SK-N-SH (cell line): ENCODE results near the gene SPATA13. TPM values are rescaled to one million over a fixed set of nuclear protein-coding genes. Genes with fewer than 3 reads are reported as not detected.

Experiments
- CTCF ChIA-PET: fragments of 300-600, 350-600 bp; formaldehyde crosslinking; extraction: SDS; loops from one replicate; lab custom pipeline; 2021; lab: Yijun Ruan, JAX
- POLR2A ChIA-PET: fragments of 350-600 bp; sonication (Branson Sonifier 250); formaldehyde crosslinking; extraction: SDS; loops from one replicate; lab custom pipeline; 2020; ENCODE audit warnings: antibody characterized with exemption, inconsistent platforms; lab: Yijun Ruan, JAX
- DNase-seq: peaks from one replicate; pipeline ENCODE4 v3.0.0; 2012
- H2AFZ ChIP-seq: fragments of 200-600 bp; sonication (generic); 2 replicates; pipeline ENCODE4 v1.8.1; 2016; ENCODE audit warnings: antibody characterized with exemption, mild to moderate bottlenecking, low read depth
- H3F3A ChIP-seq: fragments of 200-600 bp; sonication (generic); replicated peaks from 2 replicates; pipeline ENCODE3; 2016; ENCODE audit warnings: antibody characterized with exemption, mild to moderate bottlenecking; ENCODE audit not compliant: insufficient read depth
- H3K27ac ChIP-seq, 2 experiments: fragments of 200-500 bp in 1 of 2; fragments of 200-600 bp in 1 of 2; sonication (Bioruptor generic) in 1 of 2; sonication (generic), shearing (Covaris generic) in 1 of 2; 2 replicates each; pipeline versions ENCODE4 v1.5.1 to v1.6.1; 2014 to 2016; ENCODE audit warnings: low read depth in 2 of 2, inconsistent platforms in 1 of 2, low read length in 1 of 2, mild to moderate bottlenecking in 1 of 2, mixed read lengths in 1 of 2
- H3K27me3 ChIP-seq: fragments of 200-600 bp; sonication (generic), shearing (Covaris generic); 2 replicates; pipeline ENCODE4 v1.6.1; 2016; ENCODE audit warnings: mixed run types; ENCODE audit not compliant: insufficient read depth
- H3K36me3 ChIP-seq, 2 experiments: fragments of 200-500 bp in 1 of 2; fragments of 200-600 bp in 1 of 2; sonication (Bioruptor generic) in 1 of 2; sonication (generic) in 1 of 2; replicated peaks in 1 of 2; 2 replicates each; pipeline versions ENCODE3 to v1.5.1; 2014 to 2016; ENCODE audit warnings: low read length in 1 of 2, mild to moderate bottlenecking in 1 of 2; ENCODE audit not compliant: insufficient read depth in 2 of 2, control insufficient read depth in 1 of 2
- H3K4me1 ChIP-seq, 2 experiments: fragments of 200-500 bp in 1 of 2; fragments of 200-600 bp in 1 of 2; sonication (Bioruptor generic) in 1 of 2; sonication (generic), shearing (Covaris generic) in 1 of 2; 2 replicates each; pipeline versions ENCODE4 v1.5.1 to v1.6.1; 2014 to 2016; ENCODE audit warnings: low read depth in 1 of 2, low read length in 1 of 2, mixed run types in 1 of 2; ENCODE audit not compliant: insufficient read depth in 2 of 2, control insufficient read depth in 1 of 2
- H3K4me2 ChIP-seq: fragments of 200-600 bp; sonication (generic), shearing (Covaris generic); 2 replicates; pipeline ENCODE4 v1.6.1; 2017; ENCODE audit warnings: mixed run types
- H3K4me3 ChIP-seq, 2 experiments: fragments of 200-500 bp in 1 of 2; fragments of 200-600 bp in 1 of 2; sonication (Bioruptor generic) in 1 of 2; sonication (generic), shearing (Covaris generic) in 1 of 2; 2 replicates each; pipeline versions ENCODE4 v1.5.1 to v1.8.1; 2014 to 2016; ENCODE audit warnings: low read depth in 2 of 2, inconsistent platforms in 1 of 2, low read length in 1 of 2, mild to moderate bottlenecking in 1 of 2, mixed read lengths in 1 of 2, moderate library complexity in 1 of 2
- H3K79me2 ChIP-seq: fragments of 200-600 bp; sonication (generic); 2 replicates; pipeline ENCODE4 v1.8.1; 2017; ENCODE audit warnings: mild to moderate bottlenecking; ENCODE audit not compliant: insufficient read depth
- H3K9ac ChIP-seq: fragments of 200-600 bp; sonication (generic); 2 replicates; pipeline ENCODE4 v1.6.1; 2017; ENCODE audit warnings: mixed run types
- H3K9me2 ChIP-seq: fragments of 200-600 bp; sonication (generic); 2 replicates; pipeline ENCODE4 v1.6.1; 2017; ENCODE audit warnings: mixed run types
- H3K9me3 ChIP-seq: fragments of 200-600 bp; sonication (generic); 2 replicates; pipeline ENCODE4 v1.6.1; 2017; ENCODE audit warnings: mixed run types, mild to moderate bottlenecking, moderate library complexity
- H4K20me1 ChIP-seq: fragments of 200-600 bp; sonication (generic); 2 replicates; pipeline ENCODE4 v1.6.1; 2017; ENCODE audit warnings: mild to moderate bottlenecking, mixed run types; ENCODE audit not compliant: insufficient read depth
- CHD2 ChIP-seq: fragments of 150-350 bp; IDR thresholded peaks from 2 replicates; pipeline ENCODE4 v1.6.1; 2018; ENCODE audit warnings: low read length; ENCODE audit not compliant: partially characterized antibody
- EZH2phosphoT487 ChIP-seq: fragments of 200-600 bp; sonication (generic); IDR thresholded peaks from 2 replicates; pipeline ENCODE4 v1.6.1; 2017; ENCODE audit warnings: low read depth, mixed run types, mild to moderate bottlenecking, antibody characterized with exemption, moderate library complexity, borderline replicate concordance
- FOSL2 ChIP-seq: IDR thresholded peaks from 2 replicates; pipeline ENCODE4 v1.4.0; 2012; ENCODE audit warnings: low read depth, mild to moderate bottlenecking, moderate library complexity, borderline replicate concordance
- GABPA ChIP-seq: IDR thresholded peaks from 2 replicates; pipeline ENCODE4 v1.4.0; 2012; ENCODE audit warnings: low read depth, mild to moderate bottlenecking
- JUND ChIP-seq: IDR thresholded peaks from 2 replicates; pipeline ENCODE4 v1.4.0; 2012
- NFIC ChIP-seq: IDR thresholded peaks from 2 replicates; pipeline ENCODE4 v1.4.0; 2012; ENCODE audit warnings: borderline replicate concordance
- POLR2AphosphoS5 ChIP-seq: IDR thresholded peaks from 2 replicates; pipeline ENCODE4 v1.6.1; 2012; ENCODE audit warnings: low read depth, low read length
- RAD21 ChIP-seq: IDR thresholded peaks from 2 replicates; pipeline ENCODE4 v1.6.1; 2012; ENCODE audit warnings: mild to moderate bottlenecking, low read length
- RXRA ChIP-seq: IDR thresholded peaks from 2 replicates; pipeline ENCODE4 v1.4.0; 2012; ENCODE audit warnings: low read depth, mild to moderate bottlenecking, borderline replicate concordance
- SIN3A ChIP-seq: IDR thresholded peaks from 2 replicates; pipeline ENCODE4 v1.6.1; 2012; ENCODE audit warnings: low read depth, mild to moderate bottlenecking, low read length, moderate library complexity, borderline replicate concordance
- TAF1 ChIP-seq: IDR thresholded peaks from 2 replicates; pipeline ENCODE4 v1.6.1; 2012; ENCODE audit warnings: low read depth, mild to moderate bottlenecking, low read length, moderate library complexity, borderline replicate concordance
- TEAD4 ChIP-seq: IDR thresholded peaks from 2 replicates; pipeline ENCODE4 v1.4.0; 2012; ENCODE audit warnings: mild to moderate bottlenecking, borderline replicate concordance; ENCODE audit not compliant: insufficient read depth
- YY1 ChIP-seq: IDR thresholded peaks from 2 replicates; pipeline ENCODE4 v1.4.0; 2012; ENCODE audit warnings: low read depth, mild to moderate bottlenecking
- ZBTB33 ChIP-seq: IDR thresholded peaks from 2 replicates; pipeline ENCODE4 v1.4.0; 2012; ENCODE audit warnings: low read depth, borderline replicate concordance
- WGBS: methylation state at CpG from one replicate; pipeline ENCODE4 v1.1.6; 2017; ENCODE audit warnings: low lambda C conversion rate; 5-methylcytosine and 5-hydroxymethylcytosine counted together
- polyA plus RNA-seq, 3 experiments: library from polyadenylated mRNA; depleted of rRNA; stranded (reverse); fragments of >200 nt; gene quantifications; 2 replicates each; pipeline ENCODE4 v1.2.3, GENCODE V29; 2012
- TF ChIP-seq, protein P1 (sequence below): IDR thresholded peaks from 2 replicates; pipeline ENCODE4; 2012
- TF ChIP-seq, protein P2 (sequence below): fragments of 200-600 bp; sonication (generic); IDR thresholded peaks from 2 replicates; pipeline ENCODE4 v1.6.1; 2017; ENCODE audit warnings: antibody characterized with exemption, mild to moderate bottlenecking, moderate library complexity
- TF ChIP-seq, protein P3 (sequence below): fragments of 150-350 bp; IDR thresholded peaks from 2 replicates; pipeline ENCODE4 v1.6.1; 2017; ENCODE audit warnings: antibody characterized with exemption, low read length, low read depth, borderline replicate concordance

SPATA13 gene
- polyA plus RNA-seq, 1 of the 3 experiments (the other 2 are of a cell fraction): 4.3 TPM

DNA sequence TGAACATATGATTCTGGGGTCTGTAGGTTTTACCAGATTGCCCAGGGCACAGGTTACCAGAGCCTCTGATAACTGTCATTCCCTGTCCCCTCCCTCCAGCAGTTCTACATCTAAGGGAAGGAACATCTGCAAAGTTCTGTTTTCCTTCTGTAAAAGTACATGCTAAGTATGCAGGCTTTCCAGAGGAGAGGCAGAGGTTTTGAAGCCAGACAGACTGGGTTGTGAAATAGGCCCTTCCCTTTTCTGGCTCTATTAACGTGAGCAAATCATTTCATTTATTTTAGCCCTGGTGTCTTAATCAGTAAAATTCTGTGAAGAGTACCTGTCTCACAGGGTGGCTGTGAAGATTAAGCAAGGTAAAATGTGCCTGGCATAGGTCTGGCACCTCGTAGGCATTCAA lies 82.8 kb downstream of the SPATA13 start:
- CTCF ChIA-PET: no interaction called here
- no peaks in the 10 kb centered on the region for H3F3A ChIP-seq
- H2AFZ ChIP-seq: no peak overlapping the region
- H3K27me3 ChIP-seq: no peaks in the 10 kb centered on the region
- TF ChIP-seq EZH2phosphoT487 (no peak), RAD21 (no peak), FOSL2 (no peak), POLR2AphosphoS5 (no peak), JUND (no peak), TEAD4 (no peak), YY1 (no peak), TAF1 (no peak)
- TF ChIP-seq, protein P1, sequence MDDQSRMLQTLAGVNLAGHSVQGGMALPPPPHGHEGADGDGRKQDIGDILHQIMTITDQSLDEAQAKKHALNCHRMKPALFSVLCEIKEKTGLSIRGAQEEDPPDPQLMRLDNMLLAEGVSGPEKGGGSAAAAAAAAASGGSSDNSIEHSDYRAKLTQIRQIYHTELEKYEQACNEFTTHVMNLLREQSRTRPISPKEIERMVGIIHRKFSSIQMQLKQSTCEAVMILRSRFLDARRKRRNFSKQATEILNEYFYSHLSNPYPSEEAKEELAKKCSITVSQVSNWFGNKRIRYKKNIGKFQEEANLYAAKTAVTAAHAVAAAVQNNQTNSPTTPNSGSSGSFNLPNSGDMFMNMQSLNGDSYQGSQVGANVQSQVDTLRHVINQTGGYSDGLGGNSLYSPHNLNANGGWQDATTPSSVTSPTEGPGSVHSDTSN: no peak
- TF ChIP-seq, all 33 proteins: peak for 0
- H3K36me3 ChIP-seq: no peaks in the 10 kb centered on the region
- H3K9me2 ChIP-seq: no peaks in the 10 kb centered on the region
- H4K20me1 ChIP-seq: no peaks in the 10 kb centered on the region
- H3K4me1 ChIP-seq: no peaks in the 10 kb centered on the region
- no peak overlapping the region for H3K9ac ChIP-seq
- H3K27ac ChIP-seq: no peak overlapping the region
- no peak for DNase-seq
- no peaks in the 10 kb centered on the region for H3K9me3 ChIP-seq
- H3K4me3 ChIP-seq: no peak overlapping the region
- POLR2A ChIA-PET: no interaction called here
- WGBS: 93% methylated on average over 2 of the region's 2 CpGs
- H3K79me2 ChIP-seq: no peaks in the 10 kb centered on the region
- H3K4me2 ChIP-seq: no peak overlapping the region

DNA sequence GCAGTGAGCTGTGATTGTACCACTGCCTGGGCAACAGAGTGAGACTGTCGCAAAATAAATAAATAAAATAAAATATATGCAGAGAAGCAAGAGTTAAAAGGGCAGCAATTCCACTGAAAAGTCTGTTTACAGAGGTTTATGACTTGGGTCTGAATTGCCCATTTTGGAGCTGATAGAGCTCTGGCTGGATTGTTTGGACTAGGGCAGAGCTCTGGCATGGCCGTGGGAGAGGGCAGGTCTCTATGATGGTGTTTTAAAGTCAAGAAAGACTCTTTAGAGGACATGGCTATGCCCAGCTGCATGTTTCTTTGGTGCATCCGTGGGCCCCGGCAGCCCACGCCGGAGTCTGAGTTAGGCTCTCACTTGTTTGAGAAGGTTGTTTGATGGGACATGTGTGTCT lies 84.3 kb downstream of the SPATA13 start:
- DNase-seq: no peak

More for the DNA sequence above, 84.3 kb downstream of the SPATA13 start:
- Histone ChIP-seq H3K9ac (no peak overlapping the region), H3K27ac (no peak overlapping the region), H3K9me2 (no peaks in the 10 kb centered on the region), H3K36me3 (no peaks in the 10 kb centered on the region), H3K4me1 (no peaks in the 10 kb centered on the region), H3K4me2 (no peak overlapping the region), H2AFZ (no peak overlapping the region), H3K27me3 (no peaks in the 10 kb centered on the region), H3K9me3 (no peaks in the 10 kb centered on the region), H3F3A (no peaks in the 10 kb centered on the region), H3K79me2 (no peaks in the 10 kb centered on the region), H3K4me3 (no peak overlapping the region), H4K20me1 (no peaks in the 10 kb centered on the region)
- ChIA-PET POLR2A (no interaction called here), CTCF (interaction anchor here (1.2 kb wide), 1 partner anchor 16 kb away, joined by 3 read pairs; no protein-coding TSS in a partner anchor)
- 96% methylated on average over 5 of the region's 6 CpGs for WGBS
- TF ChIP-seq, protein P2, sequence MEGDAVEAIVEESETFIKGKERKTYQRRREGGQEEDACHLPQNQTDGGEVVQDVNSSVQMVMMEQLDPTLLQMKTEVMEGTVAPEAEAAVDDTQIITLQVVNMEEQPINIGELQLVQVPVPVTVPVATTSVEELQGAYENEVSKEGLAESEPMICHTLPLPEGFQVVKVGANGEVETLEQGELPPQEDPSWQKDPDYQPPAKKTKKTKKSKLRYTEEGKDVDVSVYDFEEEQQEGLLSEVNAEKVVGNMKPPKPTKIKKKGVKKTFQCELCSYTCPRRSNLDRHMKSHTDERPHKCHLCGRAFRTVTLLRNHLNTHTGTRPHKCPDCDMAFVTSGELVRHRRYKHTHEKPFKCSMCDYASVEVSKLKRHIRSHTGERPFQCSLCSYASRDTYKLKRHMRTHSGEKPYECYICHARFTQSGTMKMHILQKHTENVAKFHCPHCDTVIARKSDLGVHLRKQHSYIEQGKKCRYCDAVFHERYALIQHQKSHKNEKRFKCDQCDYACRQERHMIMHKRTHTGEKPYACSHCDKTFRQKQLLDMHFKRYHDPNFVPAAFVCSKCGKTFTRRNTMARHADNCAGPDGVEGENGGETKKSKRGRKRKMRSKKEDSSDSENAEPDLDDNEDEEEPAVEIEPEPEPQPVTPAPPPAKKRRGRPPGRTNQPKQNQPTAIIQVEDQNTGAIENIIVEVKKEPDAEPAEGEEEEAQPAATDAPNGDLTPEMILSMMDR: no peak
- TF ChIP-seq, protein P1: no peak
- TF ChIP-seq JUND (no peak), ZBTB33 (no peak), GABPA (no peak), TEAD4 (no peak), TAF1 (no peak), YY1 (no peak), RXRA (no peak), RAD21 (no peak), NFIC (no peak), SIN3A (no peak), CHD2 (no peak)
- TF ChIP-seq, protein P3, sequence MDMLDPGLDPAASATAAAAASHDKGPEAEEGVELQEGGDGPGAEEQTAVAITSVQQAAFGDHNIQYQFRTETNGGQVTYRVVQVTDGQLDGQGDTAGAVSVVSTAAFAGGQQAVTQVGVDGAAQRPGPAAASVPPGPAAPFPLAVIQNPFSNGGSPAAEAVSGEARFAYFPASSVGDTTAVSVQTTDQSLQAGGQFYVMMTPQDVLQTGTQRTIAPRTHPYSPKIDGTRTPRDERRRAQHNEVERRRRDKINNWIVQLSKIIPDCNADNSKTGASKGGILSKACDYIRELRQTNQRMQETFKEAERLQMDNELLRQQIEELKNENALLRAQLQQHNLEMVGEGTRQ: no peak
